NCI-H146 treated with DMSO at 0.1 percent for 48 hours (cell line): ENCODE data around the gene ZFYVE26.
"Not testable (repeated sequence)": the region's sequence is repeated elsewhere in the genome, so short reads cannot be mapped to it uniquely, and the experiment has no call there.

Experiments
- DNase-seq: peaks from one replicate; lab custom pipeline; 2025; ENCODE audit not compliant: unreplicated experiment; lab: John Stamatoyannopoulos, UW

The ZFYVE26 gene

GRCh38 chr14:67816326-67817002 lies at the start of gene ZFYVE26:
TSS of gene ZFYVE26 (minus strand) at chr14:67816590. CDS start at chr14:67815963, 627 bp downstream.
- DNase-seq: peak; percentile 87

GRCh38 chr14:67863223-67863622 lies 46.8 kb upstream of the ZFYVE26 start:
- no peak for DNase-seq

- DNase-seq: no peak
Observed at GRCh38 chr14:67859169-67859749, 42.9 kb upstream of the ZFYVE26 start.

GRCh38 chr14:67857778-67858350 lies 41.5 kb upstream of the ZFYVE26 start:
- DNase-seq: no peak

- no peak for DNase-seq
Observed at GRCh38 chr14:67856827-67857226, 40.4 kb upstream of the ZFYVE26 start.

- no peak for DNase-seq
Observed at GRCh38 chr14:67853715-67854114, 37.3 kb upstream of the ZFYVE26 start.

- DNase-seq: no peak
Observed at GRCh38 chr14:67852926-67853604, 36.7 kb upstream of the ZFYVE26 start.

GRCh38 chr14:67851785-67852410 lies 35.5 kb upstream of the ZFYVE26 start:
- DNase-seq: no peak

- no peak for DNase-seq
Observed at GRCh38 chr14:67850066-67850830, 33.9 kb upstream of the ZFYVE26 start.

- no peak for DNase-seq
Observed at GRCh38 chr14:67846029-67846610, 29.7 kb upstream of the ZFYVE26 start.

GRCh38 chr14:67837011-67837624 lies 20.7 kb upstream of the ZFYVE26 start:
- no peak for DNase-seq

- no peak for DNase-seq
Observed at GRCh38 chr14:67835596-67835995, 19.2 kb upstream of the ZFYVE26 start.

- no peak for DNase-seq
Observed at GRCh38 chr14:67833403-67833802, 17.0 kb upstream of the ZFYVE26 start.

- no peak for DNase-seq
Observed at GRCh38 chr14:67831113-67831512, 14.7 kb upstream of the ZFYVE26 start.

GRCh38 chr14:67821121-67821520 lies 4.7 kb upstream of the ZFYVE26 start:
- DNase-seq: no peak

GRCh38 chr14:67820428-67820971 lies 4.1 kb upstream of the ZFYVE26 start:
- peak; percentile 1 for DNase-seq

- DNase-seq: peak; percentile 39
Observed at GRCh38 chr14:67819563-67820421, 3.4 kb upstream of the ZFYVE26 start, which contains the start of gene RAD51B. TSS of gene RAD51B (plus strand) at chr14:67819779.

- DNase-seq: not testable (repeated sequence)
Observed at GRCh38 chr14:67818476-67818875, 2.1 kb upstream of the ZFYVE26 start.
